Right lobe of liver (tissue), 6 donors: ENCODE measurements around the gene TAS2R31. TPM values are rescaled to one million over a fixed set of nuclear protein-coding genes. Genes with fewer than 3 reads are reported as not detected.

ENCODE experiments used
- ATAC-seq, 4 donors: fragments of 200-7000 bp; cut with Tn5 transposase; one replicate each; pipeline ENCODE4 v1.9.1; 2020; ENCODE audit warnings: mild to moderate bottlenecking in 4 of 4, moderate library complexity in 4 of 4
- DNase-seq, 3 donors: peaks; one replicate each; pipeline ENCODE4 v3.0.0-alpha.2; 2020
- H3K27ac ChIP-seq, 3 donors: fragments of 200-600 bp; one replicate each; pipeline ENCODE4 v1.8.0; 2022
- H3K27me3 ChIP-seq, 2 donors: fragments of 200-600 bp; one replicate each; pipeline ENCODE4 v1.8.0; 2022
- H3K36me3 ChIP-seq, 4 donors: fragments of 200-600 bp; sonication (generic) in 1 of 4; one replicate each; pipeline versions ENCODE4 v1.5.1 to v1.8.0; 2017 to 2022; ENCODE audit warnings: control low read depth in 1 of 4
- H3K4me1 ChIP-seq, 4 donors: fragments of 200-600 bp; sonication (generic) in 1 of 4; one replicate each; pipeline versions ENCODE4 v1.5.1 to v1.8.0; 2017 to 2022; ENCODE audit warnings: control low read depth in 1 of 4
- H3K4me3 ChIP-seq, 3 donors: fragments of 200-600 bp; one replicate each; pipeline ENCODE4 v1.8.0; 2022
- H3K9me3 ChIP-seq, 4 donors: fragments of 200-600 bp; sonication (generic) in 1 of 4; one replicate each; pipeline versions ENCODE4 v1.5.1 to v1.8.0; 2017 to 2022; ENCODE audit warnings: control low read depth in 1 of 4
- POLR2A ChIP-seq: fragments of 450-650 bp; IDR thresholded peaks from one replicate; pipeline ENCODE4 v1.6.1; 2017; ENCODE audit warnings: antibody characterized with exemption, mild to moderate bottlenecking
- WGBS: methylation state at CpG from one replicate; pipeline ENCODE4 v1.1.6; 2018; ENCODE audit warnings: low coverage, low lambda C conversion rate; ENCODE audit not compliant: insufficient coverage; ENCODE audit errors: missing lambda C conversion rate; 5-methylcytosine and 5-hydroxymethylcytosine counted together
- intact Hi-C, 2 donors: fragments of 100-400 bp; cut with DNase I; formaldehyde crosslinking; loops; one replicate each; pipeline versions ENCODE4 v1.11.2 to v1.14.1; 2022
- total RNA-seq, 6 experiments: library from RNA; depleted of rRNA in 2 of 6; stranded (reverse); fragments of >200 nt in 2 of 6; fragmentation: NEBNext Ultra II Directional in 3 of 6; extraction: Animal tissue kit (Norgen Biotek cat#: 25700) in 3 of 6; gene quantifications; one replicate each; pipeline versions ENCODE4 v1.1.0 to v1.2.4, GENCODE V29; 2016 to 2023
- TF ChIP-seq, protein P1 (sequence below), 4 donors: fragments of 200-600 bp in 3 of 4; fragments of 450-650 bp in 1 of 4; IDR thresholded peaks; one replicate each; pipeline versions ENCODE4 v1.5.1 to v1.8.0; 2016 to 2022; ENCODE audit warnings: antibody characterized with exemption in 4 of 4, mild to moderate bottlenecking in 2 of 4
- donor health status: DM: no; HTN: yes; CAD: no.
- donor health status: DM: no; HTN: no; CAD: no.
- donor health status: DM: no; HTN: no; CAD: no.
- donor health status: DM: no; HTN: yes; CAD: no.
- donor health status: DM: no; HTN: yes; CAD: no.

The TAS2R31 gene
- total RNA-seq, 6 experiments from 2014 or later: 0.95 to 4.9 (median 2.3) TPM

DNA sequence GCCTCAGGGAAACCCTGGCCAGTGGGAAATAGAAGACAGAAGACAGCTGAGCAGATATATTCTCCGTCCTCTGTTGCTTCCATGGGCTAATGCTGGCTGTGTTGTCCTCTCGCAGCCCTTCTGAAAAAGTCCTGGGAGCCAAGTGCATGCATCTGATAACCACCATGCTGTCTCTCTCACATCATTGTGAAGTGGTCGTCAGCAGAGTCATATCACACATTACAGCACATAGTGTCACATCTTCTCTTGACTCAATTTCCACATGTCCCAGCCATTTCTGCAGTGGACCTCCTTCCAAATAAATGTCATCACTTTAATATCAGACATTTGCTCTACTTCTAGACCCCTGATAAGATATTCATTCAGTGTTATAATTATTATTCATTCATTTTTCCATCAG lies 36.9 kb downstream of the TAS2R31 start:
- intact Hi-C loops: no loop called here
- no peak overlapping the region for H3K4me3 ChIP-seq
- no peaks in the 10 kb centered on the region for H3K36me3 ChIP-seq
- H3K4me1 ChIP-seq: no peaks in the 10 kb centered on the region
- 90% methylated on average over 3 of the region's 3 CpGs for WGBS
- H3K27ac ChIP-seq: no peak overlapping the region
- peaks cover 0 to 3% (median 0%) of the 10 kb centered on the region in 4 donors for H3K9me3 ChIP-seq
- H3K27me3 ChIP-seq: no peaks in the 10 kb centered on the region
- TF ChIP-seq POLR2A: no peak
- TF ChIP-seq, protein P1, sequence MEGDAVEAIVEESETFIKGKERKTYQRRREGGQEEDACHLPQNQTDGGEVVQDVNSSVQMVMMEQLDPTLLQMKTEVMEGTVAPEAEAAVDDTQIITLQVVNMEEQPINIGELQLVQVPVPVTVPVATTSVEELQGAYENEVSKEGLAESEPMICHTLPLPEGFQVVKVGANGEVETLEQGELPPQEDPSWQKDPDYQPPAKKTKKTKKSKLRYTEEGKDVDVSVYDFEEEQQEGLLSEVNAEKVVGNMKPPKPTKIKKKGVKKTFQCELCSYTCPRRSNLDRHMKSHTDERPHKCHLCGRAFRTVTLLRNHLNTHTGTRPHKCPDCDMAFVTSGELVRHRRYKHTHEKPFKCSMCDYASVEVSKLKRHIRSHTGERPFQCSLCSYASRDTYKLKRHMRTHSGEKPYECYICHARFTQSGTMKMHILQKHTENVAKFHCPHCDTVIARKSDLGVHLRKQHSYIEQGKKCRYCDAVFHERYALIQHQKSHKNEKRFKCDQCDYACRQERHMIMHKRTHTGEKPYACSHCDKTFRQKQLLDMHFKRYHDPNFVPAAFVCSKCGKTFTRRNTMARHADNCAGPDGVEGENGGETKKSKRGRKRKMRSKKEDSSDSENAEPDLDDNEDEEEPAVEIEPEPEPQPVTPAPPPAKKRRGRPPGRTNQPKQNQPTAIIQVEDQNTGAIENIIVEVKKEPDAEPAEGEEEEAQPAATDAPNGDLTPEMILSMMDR (IDR thresholded peaks at IDR 0.05): no peak
- ATAC-seq: no peak
- no peak for DNase-seq

DNA sequence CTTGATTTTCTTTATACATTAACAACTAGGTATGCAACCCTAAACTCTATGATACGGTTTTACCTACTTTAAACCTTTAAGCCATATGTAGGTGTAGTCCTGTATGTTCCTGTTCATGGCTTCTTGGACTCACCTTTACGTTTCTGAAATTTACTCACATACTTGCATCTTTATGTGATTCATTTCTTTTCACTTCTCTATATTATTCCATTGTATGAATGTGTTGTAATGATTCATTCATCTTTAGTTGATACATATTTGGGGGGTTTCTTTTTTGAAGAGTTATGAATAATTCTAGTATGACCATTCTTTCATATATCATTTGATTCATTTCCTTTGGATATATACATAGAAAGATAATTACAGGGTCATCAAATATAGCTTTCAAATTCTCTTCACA lies 42.1 kb downstream of the TAS2R31 start:
- no peak for DNase-seq
- no peak for ATAC-seq
- Histone ChIP-seq H3K9me3 (peaks cover 0 to 3% (median 0%) of the 10 kb centered on the region in 4 donors), H3K4me3 (no peak overlapping the region), H3K27ac (no peak overlapping the region), H3K36me3 (no peaks in the 10 kb centered on the region), H3K27me3 (no peaks in the 10 kb centered on the region), H3K4me1 (no peaks in the 10 kb centered on the region)
- no peak for TF ChIP-seq POLR2A
- TF ChIP-seq, protein P1 (IDR thresholded peaks at IDR 0.05): no peak
- intact Hi-C loops: no loop called here
- 100% methylated on average over 2 of the region's 2 CpGs for WGBS

DNA sequence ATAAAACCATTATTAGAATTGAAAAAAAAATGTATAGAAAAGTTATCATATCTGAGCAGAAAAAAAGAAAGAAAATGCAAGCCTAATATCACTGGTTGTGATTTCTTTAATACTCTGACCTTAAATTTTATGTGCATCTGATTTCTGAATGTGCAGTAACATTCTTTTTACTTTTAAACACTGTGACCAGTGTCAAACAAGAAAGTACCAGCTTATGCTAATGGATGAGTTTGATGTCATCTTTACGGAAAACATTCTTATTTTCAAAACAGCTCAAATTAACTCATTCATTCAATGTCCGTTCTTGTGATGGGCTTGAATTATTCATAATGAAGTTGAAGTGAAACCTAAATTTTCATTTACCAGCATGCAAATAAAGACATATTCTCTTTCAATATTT lies 44.4 kb downstream of the TAS2R31 start, which contains the start of gene TAS2R50:
TAS2R50 (minus strand) TSS at position 101 of the 400 bp plus-strand sequence; CDS start at position 49, 52 bp downstream.
- Histone ChIP-seq H3K4me3 (no peak within 1 kb of the TSS), H3K27me3 (no peaks in the 10 kb centered on the region), H3K27ac (no peak within 1 kb of the TSS), H3K36me3 (no peaks in the 10 kb centered on the region), H3K4me1 (no peaks in the 10 kb centered on the region), H3K9me3 (peaks cover 0 to 3% (median 0%) of the 10 kb centered on the region in 4 donors)
- ATAC-seq: no peak
- intact Hi-C loops: no loop called here
- WGBS: 50% methylated on average over 2 of the region's 2 CpGs
- TF ChIP-seq, protein P1 (IDR thresholded peaks at IDR 0.05): no peak
- no peak for TF ChIP-seq POLR2A
- no peak for DNase-seq

DNA sequence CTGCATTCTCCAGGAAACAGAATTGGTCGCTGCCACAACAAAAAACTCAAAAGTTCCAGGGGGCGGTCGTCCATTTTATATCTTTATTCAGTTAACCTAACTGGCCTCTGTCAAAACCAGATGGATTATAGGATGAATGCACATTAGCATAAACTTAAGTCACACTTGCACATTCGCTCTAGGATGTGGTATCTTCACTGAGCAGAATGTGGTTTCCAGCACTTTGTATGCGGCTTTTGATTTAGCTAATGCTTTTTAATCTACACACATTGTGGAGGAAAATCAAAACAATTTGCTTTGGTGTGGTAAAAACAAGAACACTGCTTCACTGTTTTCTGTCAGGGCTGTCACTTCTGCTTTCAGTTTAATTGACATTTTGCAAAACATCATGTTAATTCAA lies 49.0 kb downstream of the TAS2R31 start:
- intact Hi-C loops: no loop called here
- Histone ChIP-seq H3K4me1 (no peaks in the 10 kb centered on the region), H3K4me3 (no peak overlapping the region), H3K27ac (no peak overlapping the region), H3K27me3 (no peaks in the 10 kb centered on the region), H3K36me3 (no peaks in the 10 kb centered on the region), H3K9me3 (no peaks in the 10 kb centered on the region)
- ATAC-seq: no peak
- no peak for DNase-seq
- TF ChIP-seq POLR2A: no peak
- TF ChIP-seq, protein P1 (IDR thresholded peaks at IDR 0.05): no peak
- 92% methylated on average over 5 of the region's 5 CpGs for WGBS

Other genes starting within 250 kb of the TAS2R31 start
- gene TAS2R7, start 228.8 kb downstream of the TAS2R31 start, total RNA-seq: not detected
- not detected for gene TAS2R8, start 224.1 kb downstream of the TAS2R31 start, total RNA-seq
- not detected for gene TAS2R9, start 221.2 kb downstream of the TAS2R31 start, total RNA-seq
- under 1 TPM in 3 of 6 experiments, not detected in 3; 0.37 to 0.65 (median 0.39) TPM for gene TAS2R10, start 205.0 kb downstream of the TAS2R31 start, total RNA-seq
- gene PRR4, start 181.9 kb downstream of the TAS2R31 start, total RNA-seq: 1 to 10 TPM in 2 of 6 experiments, under 1 TPM in 4; 0.68 to 1.6 (median 0.99) TPM
- 10 to 100 TPM in 3 of 6 experiments, 1 to 10 TPM in 3; 6.7 to 20.3 (median 10.1) TPM for gene PRH1, start 147.2 kb downstream of the TAS2R31 start, total RNA-seq
- 1 to 10 TPM in 2 of 6 experiments, under 1 TPM in 4; 0.51 to 2.4 (median 0.81) TPM for gene TAS2R13, start 121.8 kb downstream of the TAS2R31 start, total RNA-seq
- gene PRH2, start 102.2 kb downstream of the TAS2R31 start, total RNA-seq: not detected
- 1 to 10 TPM in 3 of 6 experiments, under 1 TPM in 3; 0.81 to 4.2 (median 1.6) TPM for gene TAS2R14, start 92.1 kb downstream of the TAS2R31 start, total RNA-seq
- 1 to 10 TPM in 2 of 6 experiments, under 1 TPM in 4; 0.60 to 1.7 (median 0.78) TPM for gene TAS2R50, start 44.5 kb downstream of the TAS2R31 start, total RNA-seq
- gene TAS2R20, start 33.1 kb downstream of the TAS2R31 start, total RNA-seq: 1 to 10 TPM in 4 of 6 experiments, under 1 TPM in 2; 0.46 to 3.0 (median 1.6) TPM
- gene TAS2R19, start 8.8 kb downstream of the TAS2R31 start, total RNA-seq: 1 to 10 TPM; 1.1 to 3.8 (median 1.8) TPM
- gene TAS2R46, start 30.9 kb upstream of the TAS2R31 start, total RNA-seq: 1 to 10 TPM in 3 of 6 experiments, under 1 TPM in 3; 0.51 to 2.6 (median 0.88) TPM
- gene TAS2R43, start 60.9 kb upstream of the TAS2R31 start, total RNA-seq: 1 to 10 TPM in 2 of 6 experiments, under 1 TPM in 3, not detected in 1; 0.37 to 2.8 (median 0.49) TPM
- gene TAS2R30, start 103.2 kb upstream of the TAS2R31 start, total RNA-seq: 1 to 10 TPM; 1.2 to 5.1 (median 2.0) TPM
- 1 to 10 TPM; 5.4 to 9.4 (median 6.3) TPM for gene SMIM10L1, start 139.8 kb upstream of the TAS2R31 start, total RNA-seq
- not detected for gene TAS2R42, start 155.5 kb upstream of the TAS2R31 start, total RNA-seq
- not detected for gene PRB3, start 238.3 kb upstream of the TAS2R31 start, total RNA-seq